Tibial nerve (tissue), 4 donors: Measurements from ENCODE around the gene EPX.

Source experiments
- EP300 ChIP-seq, 2 donors: sonication (generic); formaldehyde crosslinking; IDR thresholded peaks; one replicate each; pipeline ENCODE4 v1.6.1; 2017; ENCODE audit warnings: antibody characterized with exemption in 2 of 2, mild to moderate bottlenecking in 1 of 2
- POLR2A ChIP-seq, 2 donors: fragments of 450-650 bp; IDR thresholded peaks; one replicate each; pipeline ENCODE4 v1.6.1; 2017; ENCODE audit warnings: antibody characterized with exemption in 2 of 2, mild to moderate bottlenecking in 2 of 2, moderate library complexity in 2 of 2
- TF ChIP-seq, protein P1 (sequence below), 5 experiments: fragments of 200-600 bp in 3 of 5; fragments of 450-650 bp in 2 of 5; sonication (generic) in 3 of 5; IDR thresholded peaks; one replicate each; pipeline ENCODE4 v1.5.1; 2016 to 2019; ENCODE audit warnings: antibody characterized with exemption in 5 of 5, mild to moderate bottlenecking in 3 of 5, moderate library complexity in 2 of 5

DNA sequence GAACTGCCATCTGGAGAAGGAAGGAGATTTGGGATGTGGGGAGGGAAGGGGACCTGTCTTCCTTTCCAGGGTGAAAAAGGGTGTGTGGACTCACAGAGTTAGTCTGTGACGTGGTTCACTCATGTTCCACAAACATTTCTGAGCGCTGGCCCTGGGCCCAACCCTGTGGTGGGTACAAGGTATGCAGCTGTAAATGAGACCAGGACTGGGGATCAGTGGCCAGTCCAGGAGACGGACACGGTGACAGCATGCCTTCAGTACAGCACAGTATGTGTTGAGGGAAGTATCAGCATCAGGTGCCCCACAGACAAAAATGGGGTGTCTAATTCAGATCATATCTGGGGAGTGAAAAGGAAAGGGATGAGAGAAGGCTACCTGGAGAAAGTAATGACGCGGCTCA, 5.5 kb upstream of the EPX start:
- TF ChIP-seq, protein P1, sequence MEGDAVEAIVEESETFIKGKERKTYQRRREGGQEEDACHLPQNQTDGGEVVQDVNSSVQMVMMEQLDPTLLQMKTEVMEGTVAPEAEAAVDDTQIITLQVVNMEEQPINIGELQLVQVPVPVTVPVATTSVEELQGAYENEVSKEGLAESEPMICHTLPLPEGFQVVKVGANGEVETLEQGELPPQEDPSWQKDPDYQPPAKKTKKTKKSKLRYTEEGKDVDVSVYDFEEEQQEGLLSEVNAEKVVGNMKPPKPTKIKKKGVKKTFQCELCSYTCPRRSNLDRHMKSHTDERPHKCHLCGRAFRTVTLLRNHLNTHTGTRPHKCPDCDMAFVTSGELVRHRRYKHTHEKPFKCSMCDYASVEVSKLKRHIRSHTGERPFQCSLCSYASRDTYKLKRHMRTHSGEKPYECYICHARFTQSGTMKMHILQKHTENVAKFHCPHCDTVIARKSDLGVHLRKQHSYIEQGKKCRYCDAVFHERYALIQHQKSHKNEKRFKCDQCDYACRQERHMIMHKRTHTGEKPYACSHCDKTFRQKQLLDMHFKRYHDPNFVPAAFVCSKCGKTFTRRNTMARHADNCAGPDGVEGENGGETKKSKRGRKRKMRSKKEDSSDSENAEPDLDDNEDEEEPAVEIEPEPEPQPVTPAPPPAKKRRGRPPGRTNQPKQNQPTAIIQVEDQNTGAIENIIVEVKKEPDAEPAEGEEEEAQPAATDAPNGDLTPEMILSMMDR (IDR thresholded peaks at IDR 0.05): no peak
- TF ChIP-seq POLR2A (IDR thresholded peaks at IDR 0.05): no peak
- no peak for TF ChIP-seq EP300 (IDR thresholded peaks at IDR 0.05)
